Endometrial microvascular endothelial cells (primary cell): ENCODE data around the gene ARHGAP40. TPM values are rescaled to one million over a fixed set of nuclear protein-coding genes. Genes with fewer than 3 reads are reported as not detected.
"Not testable (repeated sequence)": the region's sequence is repeated elsewhere in the genome, so short reads cannot be mapped to it uniquely, and the experiment has no call there.

Source experiments
- in situ Hi-C: cut with HindIII; loops from 2 replicates; pipeline ENCODE4 v1.10.0; 2017; ENCODE audit warnings: low sequenced_read_pairs, low pct_unique_long_range_greater_than_20kb; ENCODE audit errors: inconsistent ontology term
- total RNA-seq: library from RNA; depleted of rRNA; stranded (reverse); fragments of >200 nt; gene quantifications from one replicate; pipeline ENCODE4 v1.2.3, GENCODE V29; 2015; ENCODE audit errors: inconsistent ontology term

Gene ARHGAP40
- total RNA-seq, 1 donor from 2014 or later, result 0.19 TPM

DNA sequence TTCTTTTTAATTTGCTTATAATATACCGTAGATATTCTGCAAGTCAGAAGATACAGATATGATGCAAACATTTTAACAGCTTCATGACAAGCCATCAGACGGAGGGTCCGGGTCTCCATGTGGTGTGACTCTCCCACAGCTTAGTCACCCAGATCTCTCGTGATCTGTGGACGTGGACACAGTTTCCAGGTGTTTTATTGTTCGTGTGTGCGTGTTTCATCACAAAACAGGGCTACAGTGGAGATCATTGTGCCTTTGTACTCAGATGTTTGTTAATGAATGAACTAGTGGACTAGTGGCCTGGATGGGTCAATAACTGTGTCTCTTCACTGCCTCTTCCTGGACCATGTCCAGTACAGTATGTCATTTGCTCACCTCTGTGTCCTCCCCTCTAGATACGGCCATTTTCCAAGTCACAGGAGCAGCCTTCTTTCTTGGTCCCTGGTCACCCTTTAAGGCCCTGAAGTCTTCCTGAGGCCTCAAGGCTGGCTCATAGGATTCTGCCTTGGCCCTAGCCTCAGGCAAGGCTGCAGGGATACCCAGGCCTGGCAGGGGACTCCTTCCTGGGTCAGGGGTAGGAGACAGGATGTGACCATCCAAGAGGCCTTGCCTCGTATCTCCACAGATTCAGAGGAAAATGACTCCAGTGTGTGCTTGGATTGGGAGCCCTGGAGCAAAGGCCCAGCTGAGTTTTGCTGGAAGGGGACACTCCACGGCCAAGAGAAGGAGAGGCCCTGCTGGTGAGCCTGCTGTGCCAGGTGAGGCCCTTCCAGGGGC, 16.0 kb upstream of the ARHGAP40 start:
- in situ Hi-C loops, result no loop called here

- in situ Hi-C loops, result no loop called here
Observed at GRCh38 chr20:38586181-38586525, 15.5 kb upstream of the ARHGAP40 start.

DNA sequence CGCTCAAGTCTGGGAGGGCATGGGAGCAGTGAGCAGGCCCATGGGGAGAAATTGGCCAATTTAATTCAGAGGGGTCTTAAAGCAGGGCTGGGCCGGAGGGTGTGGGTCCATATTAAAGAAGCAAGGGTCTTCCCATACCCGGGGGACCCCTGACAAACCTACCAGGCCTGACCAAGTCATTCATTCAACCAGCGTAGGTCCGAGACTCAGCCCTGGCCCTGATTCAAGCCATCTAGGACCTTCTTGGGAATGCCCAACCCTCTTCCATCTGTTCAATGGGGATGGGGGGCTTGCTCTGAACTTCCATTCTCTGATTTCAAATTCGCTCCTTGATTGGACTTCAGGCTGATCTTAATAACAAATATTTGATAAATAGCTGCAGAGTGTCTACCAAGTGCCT, 13.3 kb upstream of the ARHGAP40 start:
- in situ Hi-C loops, result no loop called here

- in situ Hi-C loops, result no loop called here
Observed at GRCh38 chr20:38589351-38589750, 12.3 kb upstream of the ARHGAP40 start.

DNA sequence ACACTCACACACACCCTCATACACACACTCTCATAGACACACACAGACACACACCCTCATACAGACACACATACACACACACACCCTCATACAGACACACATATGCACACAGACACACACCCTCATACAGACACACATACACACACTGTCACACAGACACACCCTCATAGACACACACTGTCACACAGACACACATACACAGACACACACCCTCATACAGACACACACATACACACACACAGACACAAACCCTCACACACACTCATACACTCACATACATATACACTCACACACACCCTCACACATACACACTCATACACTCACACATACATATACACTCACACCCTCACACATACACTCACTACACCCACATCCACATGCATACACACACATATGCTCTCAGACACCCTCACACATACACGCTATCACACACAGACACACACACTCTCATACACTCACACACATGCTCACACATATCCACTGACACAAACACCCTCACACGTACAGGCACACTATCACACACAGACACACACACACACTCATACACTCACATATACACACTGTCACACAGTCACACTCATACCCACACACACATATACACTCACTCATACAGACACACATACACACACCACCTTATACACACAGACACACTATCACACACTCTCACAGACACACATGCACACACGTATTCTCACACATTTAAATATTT, 11.5 kb upstream of the ARHGAP40 start:
- in situ Hi-C loops, result no loop called here

DNA sequence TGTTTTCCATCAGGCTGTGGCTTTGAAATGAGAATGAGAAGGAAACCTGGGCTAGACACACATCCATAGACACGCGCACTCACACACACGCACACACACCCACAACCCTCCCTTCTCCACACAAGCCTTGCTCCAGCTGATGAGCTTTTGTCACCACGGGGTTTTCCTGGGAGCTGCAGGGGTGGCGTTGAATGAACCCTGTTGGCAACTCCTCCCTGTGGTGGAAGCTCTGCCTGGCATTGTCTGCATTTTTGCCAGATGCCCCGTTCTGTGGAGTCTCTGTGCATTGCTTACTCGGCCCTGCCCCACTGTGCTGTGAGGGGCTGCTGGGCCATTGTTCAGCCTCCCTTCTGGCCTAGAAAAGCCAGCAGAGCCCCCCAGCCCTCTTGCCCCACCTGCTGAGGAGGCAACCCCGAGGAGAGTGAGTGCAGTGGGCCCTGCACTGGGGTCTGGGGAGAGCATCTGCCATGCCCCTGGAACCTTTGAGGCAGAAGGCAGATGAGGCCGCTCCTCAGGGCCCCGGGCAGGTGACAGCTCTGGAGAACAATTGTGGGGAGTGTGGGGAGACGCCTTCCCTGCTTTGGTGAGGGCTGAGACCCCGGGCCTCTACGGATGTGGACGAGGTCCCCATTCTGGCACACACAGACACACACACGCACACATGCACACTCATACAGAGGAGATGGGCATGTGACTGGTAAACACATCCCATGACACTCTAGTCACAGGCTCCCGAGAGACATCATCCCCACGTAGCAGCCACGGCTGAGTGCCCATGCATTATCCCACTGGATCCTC, 10.7 kb upstream of the ARHGAP40 start:
- in situ Hi-C loops, result no loop called here

GRCh38 chr20:38591474-38592410, 9.9 kb upstream of the ARHGAP40 start:
- in situ Hi-C loops, result no loop called here

DNA sequence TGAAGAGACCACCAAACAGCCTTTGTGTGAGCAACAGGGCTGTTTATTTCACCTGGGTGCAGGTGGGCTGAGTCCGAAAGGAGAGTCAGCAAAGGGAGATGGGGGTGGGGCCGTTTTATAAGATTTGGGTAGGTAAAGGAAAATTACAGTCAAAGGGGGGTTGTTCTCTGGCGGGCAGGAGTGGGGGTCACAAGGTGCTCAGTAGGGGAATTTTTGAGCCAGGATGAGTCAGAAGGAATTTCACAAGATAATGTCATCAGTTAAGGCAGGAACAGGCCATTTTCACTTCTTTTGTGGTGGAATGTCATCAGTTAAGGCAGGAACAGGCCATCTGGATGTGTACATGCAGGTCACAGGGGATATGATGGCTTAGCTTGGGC, 9.2 kb upstream of the ARHGAP40 start:
- in situ Hi-C loops, result not testable (repeated sequence)

DNA sequence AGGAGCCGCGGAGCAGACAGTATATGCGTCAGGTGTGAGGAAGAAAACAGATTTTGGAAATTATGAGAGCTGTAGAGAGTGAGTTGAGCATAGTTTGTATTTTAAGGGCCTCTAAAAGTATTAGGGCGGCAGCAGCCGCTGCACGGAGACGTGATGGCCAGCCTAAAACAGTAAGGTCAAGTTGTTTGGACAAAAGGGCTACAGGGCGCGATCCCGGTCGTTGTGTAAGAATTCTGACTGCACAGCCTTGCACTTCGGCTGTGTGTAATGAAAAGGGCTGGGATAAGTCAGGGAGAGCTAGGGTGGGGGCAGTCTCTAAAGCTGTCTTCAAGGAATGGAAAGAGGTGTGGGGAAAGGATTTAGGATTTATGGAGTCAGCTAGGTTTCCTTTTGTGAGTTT, 7.3 kb upstream of the ARHGAP40 start:
- in situ Hi-C loops, result not testable (repeated sequence)

GRCh38 chr20:38595886-38596285, 5.7 kb upstream of the ARHGAP40 start:
- in situ Hi-C loops, result not testable (repeated sequence)

DNA sequence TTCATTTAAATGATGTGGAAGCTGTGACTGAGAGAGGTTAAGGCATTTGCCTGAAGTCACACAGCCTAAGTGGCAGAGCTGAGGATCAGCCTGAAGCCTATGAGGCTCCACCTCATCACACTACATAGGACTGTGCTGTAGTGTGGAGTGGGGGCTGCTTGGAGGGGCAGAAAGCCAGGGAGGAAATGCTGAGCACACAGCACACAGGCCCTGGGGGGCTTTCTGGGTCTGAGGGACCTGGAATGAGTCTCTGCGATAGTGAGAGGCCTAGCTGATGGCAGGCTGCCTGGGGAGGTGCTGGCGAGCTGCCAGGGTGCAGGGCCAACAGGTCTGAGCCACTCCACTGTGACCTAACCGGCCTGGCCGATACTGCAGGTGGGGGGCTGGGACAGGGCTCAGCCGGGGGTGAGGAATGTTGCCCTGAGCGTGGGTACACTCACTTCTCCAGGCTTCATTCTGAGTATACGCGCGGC, 2.2 kb upstream of the ARHGAP40 start:
- in situ Hi-C loops, result no loop called here

DNA sequence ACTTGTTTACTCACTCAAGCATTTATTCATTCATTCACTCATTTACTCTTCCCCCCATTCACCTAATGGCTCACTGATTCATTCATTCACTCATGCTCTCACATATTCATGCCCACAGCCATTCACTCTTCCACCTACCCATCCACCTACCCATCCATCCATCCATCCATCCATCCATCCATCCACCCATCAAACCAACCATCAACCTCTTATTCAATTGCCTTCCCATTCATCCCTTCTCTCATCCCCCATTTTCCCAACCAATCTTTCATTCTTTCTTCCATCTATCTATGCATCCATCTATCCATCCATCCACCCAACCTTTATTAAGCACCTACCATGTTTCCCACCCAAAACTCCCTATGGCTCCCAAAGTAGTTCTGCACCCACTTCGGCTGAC, 1.6 kb upstream of the ARHGAP40 start:
- in situ Hi-C loops, result no loop called here

DNA sequence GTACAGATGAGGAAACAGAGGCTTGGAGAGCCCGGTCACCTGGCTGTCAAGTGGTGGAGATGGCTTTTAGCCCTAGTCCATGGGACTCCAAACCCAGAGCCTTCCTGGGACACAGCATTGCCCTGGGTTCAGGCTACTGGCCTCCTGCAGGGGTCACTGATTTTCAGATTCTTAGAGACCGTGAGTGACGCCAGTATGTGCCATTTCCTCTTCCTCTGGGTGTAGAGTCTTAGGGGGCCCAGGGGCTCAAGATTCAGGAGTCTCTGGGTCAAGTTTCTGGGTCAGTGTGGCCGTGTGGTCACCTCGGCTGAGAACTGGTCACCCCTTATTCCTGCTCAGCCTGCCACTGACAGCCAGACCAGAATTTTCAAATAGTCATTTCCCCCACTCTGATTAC, 574 bp downstream of the ARHGAP40 start:
- in situ Hi-C loops, result no loop called here

DNA sequence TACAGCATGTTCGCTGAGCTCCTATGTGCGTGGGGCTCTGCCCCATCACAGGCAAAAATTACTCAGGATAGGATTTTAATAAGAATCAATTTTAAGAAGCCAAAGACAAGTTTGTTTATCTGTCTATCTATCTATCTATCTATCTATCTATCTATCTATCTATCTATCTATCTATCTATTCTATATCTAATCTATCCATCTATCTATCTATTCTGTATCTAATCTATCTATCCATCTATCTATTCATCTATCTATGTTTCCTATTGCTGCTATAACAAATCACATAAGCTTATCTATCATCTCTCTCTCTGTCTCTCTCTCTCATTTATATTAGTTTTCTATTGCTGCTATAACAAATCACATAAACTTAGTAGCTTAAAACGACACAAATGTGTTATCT, 1.7 kb downstream of the ARHGAP40 start:
- in situ Hi-C loops, result no loop called here

DNA sequence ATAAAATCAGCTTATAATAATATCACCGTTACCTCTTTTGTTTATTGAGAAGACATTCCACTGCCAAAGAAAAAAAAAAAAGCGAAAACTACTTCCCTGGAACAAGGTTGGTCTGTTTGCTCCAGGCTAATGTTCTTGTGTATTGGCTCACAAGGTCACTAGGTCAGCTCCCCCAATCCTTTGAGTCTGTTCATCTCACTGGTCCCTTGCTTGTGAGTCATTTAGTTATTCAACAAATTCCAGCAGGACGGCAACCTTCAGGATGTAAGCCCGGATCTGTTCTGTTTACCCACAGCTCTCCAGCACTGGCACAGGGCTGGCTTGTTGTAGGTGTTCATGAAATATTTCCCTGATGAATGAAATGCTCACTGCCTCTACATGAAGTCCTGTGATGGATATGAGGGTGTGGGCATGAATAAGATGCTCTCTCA, 3.3 kb downstream of the ARHGAP40 start:
- in situ Hi-C loops, result no loop called here

DNA sequence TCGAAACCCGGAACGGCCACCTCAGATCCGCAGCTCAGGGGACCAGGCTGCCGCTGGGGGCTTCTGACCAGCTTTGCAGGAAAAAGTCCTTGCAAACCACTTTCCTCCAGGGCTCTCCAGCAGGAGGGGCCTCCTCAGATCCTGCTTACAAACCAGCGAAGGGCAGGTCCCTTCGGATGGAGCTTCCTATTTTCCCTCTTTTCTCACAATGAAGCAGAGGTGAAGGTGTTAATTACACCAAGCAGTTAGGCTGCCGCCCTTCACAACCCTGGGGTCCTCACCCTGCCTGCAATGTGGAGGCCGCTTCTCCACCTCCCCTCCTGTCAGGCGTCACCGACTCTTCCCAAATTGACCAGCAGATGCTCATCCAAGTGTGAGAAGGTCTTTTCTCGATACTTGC, 5.7 kb downstream of the ARHGAP40 start:
- in situ Hi-C loops, result no loop called here

DNA sequence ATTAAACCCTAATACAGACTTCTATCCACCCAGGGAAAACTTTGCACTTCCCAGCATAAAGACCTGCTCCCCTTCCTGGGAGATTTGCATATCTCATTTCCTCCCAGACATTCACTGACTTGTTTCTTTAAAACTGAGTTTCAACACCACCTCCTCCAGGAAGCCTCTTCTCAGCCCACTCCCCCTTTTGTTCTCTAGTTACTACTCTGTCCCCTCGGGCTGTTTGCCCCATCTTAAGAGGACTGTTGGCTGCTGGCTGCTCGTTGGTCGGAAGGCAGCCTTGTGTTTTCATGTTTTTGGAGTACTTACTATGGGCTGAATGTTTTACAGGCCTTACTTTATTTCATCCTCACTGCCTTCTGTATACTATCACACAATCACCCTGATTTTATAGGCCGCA, 6.6 kb downstream of the ARHGAP40 start:
- in situ Hi-C loops, result no loop called here

DNA sequence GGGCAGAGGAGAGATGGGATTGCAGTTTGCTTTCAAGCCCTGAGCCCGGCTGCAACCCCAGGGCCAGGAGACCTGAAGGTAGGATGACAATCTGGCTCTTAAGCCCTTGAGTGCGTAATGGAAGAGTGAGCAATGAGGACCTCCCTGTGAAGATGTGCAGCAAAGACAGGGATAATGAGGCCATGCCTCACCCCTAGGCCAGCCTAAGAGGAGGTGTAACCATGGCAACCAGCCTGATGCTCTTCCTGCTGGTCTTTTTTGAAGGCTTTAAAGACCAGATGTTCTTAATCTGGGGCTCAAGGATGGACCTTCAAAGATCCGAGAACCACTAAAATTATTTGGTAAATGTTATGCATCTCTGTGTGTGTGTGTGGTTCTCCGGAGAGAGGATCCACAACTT, 8.2 kb downstream of the ARHGAP40 start:
- in situ Hi-C loops, result no loop called here

GRCh38 chr20:38610521-38610920, 8.9 kb downstream of the ARHGAP40 start:
- in situ Hi-C loops, result no loop called here
